Measurements from ENCODE around the gene FAM50B.
A peak's percentile ranks its signal among the peaks of the same experiment; 100 is the strongest.

Gene FAM50B

DNA sequence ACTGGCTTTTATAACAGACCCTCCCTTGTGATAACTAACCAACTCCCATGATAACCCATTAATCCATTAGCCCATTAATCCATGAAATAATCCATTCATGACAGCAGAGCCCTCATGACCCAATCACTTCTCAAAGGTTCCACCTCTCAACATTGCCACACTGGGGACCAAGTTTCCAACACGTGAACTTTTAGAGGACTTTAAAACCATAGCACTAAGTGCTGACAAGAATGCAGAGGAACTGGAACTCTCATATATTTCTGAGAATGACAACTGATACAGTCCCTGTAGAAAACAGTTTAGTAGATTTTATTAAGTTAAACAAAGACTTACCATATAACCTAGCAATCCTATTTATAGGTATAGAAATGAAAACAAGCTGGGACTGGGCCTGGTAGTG lies 11.4 kb upstream of the FAM50B start:
- no peak overlapping the region for H3K4me3 ChIP-seq (ENCODE audit: low read depth, low read length)
- in situ Hi-C loops (cut with HindIII; ENCODE audit: low sequenced_read_pairs), result no loop called here
- TF ChIP-seq, protein P1, sequence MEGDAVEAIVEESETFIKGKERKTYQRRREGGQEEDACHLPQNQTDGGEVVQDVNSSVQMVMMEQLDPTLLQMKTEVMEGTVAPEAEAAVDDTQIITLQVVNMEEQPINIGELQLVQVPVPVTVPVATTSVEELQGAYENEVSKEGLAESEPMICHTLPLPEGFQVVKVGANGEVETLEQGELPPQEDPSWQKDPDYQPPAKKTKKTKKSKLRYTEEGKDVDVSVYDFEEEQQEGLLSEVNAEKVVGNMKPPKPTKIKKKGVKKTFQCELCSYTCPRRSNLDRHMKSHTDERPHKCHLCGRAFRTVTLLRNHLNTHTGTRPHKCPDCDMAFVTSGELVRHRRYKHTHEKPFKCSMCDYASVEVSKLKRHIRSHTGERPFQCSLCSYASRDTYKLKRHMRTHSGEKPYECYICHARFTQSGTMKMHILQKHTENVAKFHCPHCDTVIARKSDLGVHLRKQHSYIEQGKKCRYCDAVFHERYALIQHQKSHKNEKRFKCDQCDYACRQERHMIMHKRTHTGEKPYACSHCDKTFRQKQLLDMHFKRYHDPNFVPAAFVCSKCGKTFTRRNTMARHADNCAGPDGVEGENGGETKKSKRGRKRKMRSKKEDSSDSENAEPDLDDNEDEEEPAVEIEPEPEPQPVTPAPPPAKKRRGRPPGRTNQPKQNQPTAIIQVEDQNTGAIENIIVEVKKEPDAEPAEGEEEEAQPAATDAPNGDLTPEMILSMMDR (IDR thresholded peaks at IDR 0.05; ENCODE audit: low read depth, low read length), result no peak
- no peak for DNase-seq (ENCODE audit: low read depth, low spot score)

DNA sequence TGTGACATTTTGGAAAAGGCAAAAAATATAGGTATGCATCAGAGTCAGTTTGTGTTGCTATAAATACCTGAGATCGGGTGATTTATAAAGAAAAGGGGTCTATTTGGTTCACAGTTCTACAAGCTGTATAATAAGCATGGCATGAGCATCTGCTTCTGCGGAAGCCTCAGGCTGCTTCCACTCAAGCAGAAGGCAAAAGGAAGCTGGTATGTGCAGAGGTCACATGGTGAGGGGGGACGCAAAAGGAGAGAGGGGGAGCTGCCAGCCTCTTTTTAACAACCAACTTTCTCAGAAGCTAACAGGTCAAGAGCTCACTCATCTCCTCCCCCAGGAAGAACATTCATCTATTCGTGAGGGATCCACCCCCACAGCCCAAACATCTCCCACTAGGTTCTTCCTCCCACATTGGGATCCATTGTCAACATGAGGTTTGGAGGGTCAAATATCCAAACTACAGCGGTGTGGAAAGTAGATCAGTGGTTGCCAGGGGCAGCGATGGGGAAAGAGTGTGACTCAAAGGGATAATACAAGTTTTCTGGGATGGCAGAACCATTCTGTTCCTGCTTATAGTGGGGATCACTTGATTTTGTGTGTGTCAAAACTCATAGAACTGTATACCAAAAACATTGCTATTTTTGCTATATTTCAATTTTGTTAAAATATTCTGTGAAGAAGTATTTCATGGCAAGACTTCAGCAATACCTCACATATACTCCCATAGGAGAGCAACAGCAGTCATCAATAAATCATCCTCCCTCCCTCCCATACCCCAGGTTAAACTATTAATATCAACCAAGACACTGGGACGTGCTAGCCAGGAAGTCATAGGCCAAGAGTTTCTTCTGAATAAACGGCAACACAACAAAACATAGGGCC lies 9.9 kb upstream of the FAM50B start:
- H3K4me3 ChIP-seq (ENCODE audit: low read depth, low read length), result no peak overlapping the region
- TF ChIP-seq, protein P1 (IDR thresholded peaks at IDR 0.05; ENCODE audit: low read depth, low read length), result no peak
- in situ Hi-C loops (cut with HindIII; ENCODE audit: low sequenced_read_pairs), result no loop called here
- DNase-seq (ENCODE audit: low read depth, low spot score), result no peak

DNA sequence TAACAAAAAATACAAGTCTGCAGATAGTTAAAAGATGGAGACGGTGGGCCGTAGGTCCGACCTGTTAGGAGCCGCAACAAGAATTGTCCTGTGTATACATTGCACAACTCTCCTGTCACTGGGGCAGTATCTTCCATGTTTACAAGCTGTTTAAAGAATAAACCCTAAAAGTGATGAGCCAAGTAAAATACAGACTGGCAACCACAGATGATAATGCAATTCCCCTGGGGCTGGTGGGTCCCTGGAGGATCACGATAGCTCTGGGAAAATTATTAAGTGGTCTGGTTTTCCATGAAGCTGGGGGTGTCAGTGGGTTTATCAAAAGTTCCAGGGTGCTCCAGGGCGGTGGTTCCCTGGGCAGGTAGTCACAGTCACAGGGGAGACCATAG lies 8.1 kb upstream of the FAM50B start:
- TF ChIP-seq, protein P1 (IDR thresholded peaks at IDR 0.05; ENCODE audit: low read depth, low read length), result no peak
- in situ Hi-C loops (cut with HindIII; ENCODE audit: low sequenced_read_pairs), result no loop called here
- no peak for DNase-seq (ENCODE audit: low read depth, low spot score)
- no peak overlapping the region for H3K4me3 ChIP-seq (ENCODE audit: low read depth, low read length)

DNA sequence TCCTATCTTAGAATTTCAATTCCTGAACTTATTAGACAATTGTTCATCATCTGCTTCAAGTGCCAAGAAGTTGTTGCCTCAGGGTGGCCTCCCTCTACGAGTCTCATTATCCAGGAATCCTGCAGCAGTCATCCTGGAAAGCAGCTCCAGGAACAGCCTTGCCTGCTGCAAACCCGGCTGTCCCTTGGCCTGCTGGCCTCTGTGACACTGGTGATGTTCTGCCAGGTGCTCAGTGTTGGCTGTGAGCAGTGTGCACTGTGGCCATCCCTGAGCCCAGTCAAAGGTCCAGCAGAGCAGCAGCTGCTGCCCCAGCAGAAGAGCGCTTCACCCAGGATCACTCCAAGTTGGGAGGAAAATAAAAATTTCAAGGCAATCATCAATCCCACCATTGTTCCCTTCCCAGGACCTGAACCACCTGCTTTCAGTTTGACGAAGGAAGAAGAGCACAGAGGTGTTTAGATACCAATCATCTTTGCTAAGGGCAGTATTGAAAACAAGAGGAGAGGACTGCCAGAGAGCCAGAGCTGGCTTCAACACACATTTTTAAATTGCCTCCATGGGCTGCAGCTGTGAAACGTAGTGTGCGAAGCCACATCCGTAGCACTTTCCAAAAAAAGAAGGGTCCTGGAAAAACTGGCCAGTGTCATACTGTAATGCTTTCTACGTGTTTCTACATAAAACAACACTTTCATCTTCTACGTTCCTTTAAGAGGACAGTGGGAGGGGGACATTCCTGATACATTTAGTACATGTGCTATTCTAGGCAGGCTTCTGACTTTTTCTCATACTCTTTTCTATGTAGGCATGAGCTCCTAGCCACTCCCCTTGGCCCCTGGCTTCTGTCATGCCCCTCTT lies 7.2 kb upstream of the FAM50B start:
- H3K4me3 ChIP-seq (ENCODE audit: low read depth, low read length), result no peak overlapping the region
- TF ChIP-seq, protein P1 (IDR thresholded peaks at IDR 0.05; ENCODE audit: low read depth, low read length), result no peak
- peak; percentile 52 for DNase-seq (ENCODE audit: low read depth, low spot score)
- in situ Hi-C loops (cut with HindIII; ENCODE audit: low sequenced_read_pairs), result no loop called here

DNA sequence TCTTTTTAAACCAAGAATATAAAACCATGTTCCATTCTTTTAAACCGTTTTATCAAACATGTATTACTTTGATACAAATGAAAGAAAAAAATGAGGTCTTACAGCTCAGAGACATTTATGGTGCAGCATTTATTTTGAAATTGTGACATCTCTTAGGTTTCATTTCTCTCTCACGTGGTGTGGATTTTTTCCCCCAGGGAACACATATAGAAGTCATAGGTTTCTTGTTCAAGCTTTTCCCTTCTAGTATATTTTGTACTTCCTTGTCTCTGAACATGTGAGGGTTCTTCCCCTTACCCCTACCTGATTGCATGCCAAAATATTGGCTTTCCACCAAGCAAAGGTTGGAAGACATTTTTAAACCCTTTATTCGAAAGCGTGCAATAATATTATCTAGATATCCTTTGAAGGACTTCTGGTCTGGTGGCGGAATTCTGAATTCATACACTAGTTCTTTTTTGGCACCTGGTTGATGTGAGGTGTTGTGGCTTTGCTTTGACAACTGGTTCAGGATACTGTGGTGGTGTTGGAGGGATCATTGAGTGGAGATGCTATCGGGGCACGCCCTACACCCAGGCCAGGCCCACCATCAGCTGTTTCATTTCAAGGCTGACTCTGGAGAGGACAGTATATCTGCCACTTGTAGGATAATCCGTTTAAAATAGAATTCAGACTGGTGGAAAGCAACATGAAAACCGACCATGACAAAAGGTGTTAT lies 5.6 kb upstream of the FAM50B start:
- TF ChIP-seq, protein P1 (IDR thresholded peaks at IDR 0.05; ENCODE audit: low read depth, low read length), result no peak
- H3K4me3 ChIP-seq (ENCODE audit: low read depth, low read length), result no peak overlapping the region
- no peak for DNase-seq (ENCODE audit: low read depth, low spot score)
- in situ Hi-C loops (cut with HindIII; ENCODE audit: low sequenced_read_pairs), result no loop called here

DNA sequence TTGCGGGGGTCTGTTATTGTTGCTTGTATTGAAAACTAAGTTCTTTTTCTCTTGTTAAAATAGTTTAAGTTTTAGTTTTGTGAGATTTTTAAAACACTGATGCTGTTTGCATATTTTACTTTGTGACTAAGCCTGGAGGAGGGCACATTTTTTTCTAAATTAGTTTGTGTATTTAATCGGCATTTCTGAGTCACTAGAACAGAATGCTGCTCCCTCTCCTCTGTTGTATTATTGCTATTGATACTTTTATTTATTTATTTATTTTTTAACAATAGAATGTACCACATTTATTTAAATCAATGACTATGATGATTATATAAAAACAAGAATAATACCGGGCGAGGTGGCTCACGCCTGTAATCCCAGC lies 5.1 kb upstream of the FAM50B start:
- in situ Hi-C loops (cut with HindIII; ENCODE audit: low sequenced_read_pairs), result no loop called here
- TF ChIP-seq, protein P1 (IDR thresholded peaks at IDR 0.05; ENCODE audit: low read depth, low read length), result no peak
- DNase-seq (ENCODE audit: low read depth, low spot score), result peak; percentile 59

More for the DNA sequence above, 5.1 kb upstream of the FAM50B start:
- H3K4me3 ChIP-seq (ENCODE audit: low read depth, low read length), result no peak overlapping the region

Measured in astrocyte of the spinal cord (primary cell).